HCT116 (cell line): ENCODE measurements around the gene OR1J1. TPM values are rescaled to one million over a fixed set of nuclear protein-coding genes. Genes with fewer than 3 reads are reported as not detected.

Source experiments
- ATAC-seq: fragments of 200-7000 bp; cut with Tn5 transposase; 2 replicates; pipeline ENCODE4 v1.9.1; 2020; ENCODE audit warnings: mild to moderate bottlenecking, moderate library complexity
- BruUV-seq: library from RNA; stranded (reverse); fragments of 400-500 nt; replicated peaks from 2 replicates; lab custom pipeline; 2021; lab: Mats Ljungman, UMichigan
- CTCF ChIA-PET: fragments of 300-600 bp; sonication (Branson Sonifier 250); formaldehyde crosslinking; loops from one replicate; lab custom pipeline; 2021; ENCODE audit warnings: antibody characterized with exemption; lab: Charles Lee
- POLR2A ChIA-PET: fragments of 300-600, 350-600 bp; sonication (Branson Sonifier 250); formaldehyde crosslinking; loops from one replicate; lab custom pipeline; 2021; ENCODE audit warnings: antibody characterized with exemption; lab: Charles Lee
- RAD21 ChIA-PET, 2 experiments: fragments of 300-600 bp; sonication (Branson Sonifier 250); formaldehyde crosslinking; loops; one replicate each; lab custom pipeline; 2023; ENCODE audit warnings: low total read pairs in 2 of 2; ENCODE audit not compliant: uncharacterized antibody in 2 of 2, unreplicated experiment in 2 of 2, low non-redundant PET in 1 of 2; lab: Charles Lee
- DNase-seq: peaks from one replicate; pipeline ENCODE4 v3.0.0-alpha.2; 2010; ENCODE audit warnings: low read depth, low spot score
- H2AFZ ChIP-seq: fragments of 200-600 bp; shearing (Covaris generic), sonication (generic); 2 replicates; pipeline ENCODE4 v1.6.1; 2017; ENCODE audit warnings: low read depth, mixed run types, mixed read lengths, antibody characterized with exemption, low read length; ENCODE audit not compliant: poor library complexity, severe bottlenecking
- H3K27ac ChIP-seq: 2 replicates; pipeline ENCODE4 v1.5.1; 2012; ENCODE audit warnings: low read depth, low read length
- H3K27me3 ChIP-seq: fragments of 200-600 bp; sonication (generic); 2 replicates; pipeline ENCODE4 v1.6.1; 2016; ENCODE audit warnings: mixed run types, low read length, mixed read lengths; ENCODE audit not compliant: insufficient read depth
- H3K36me3 ChIP-seq, 2 experiments: fragments of 200-500 bp in 1 of 2; fragments of 200-600 bp in 1 of 2; sonication (Bioruptor generic) in 1 of 2; sonication (generic) in 1 of 2; 2 replicates each; pipeline versions ENCODE4 v1.5.1 to v1.6.1; 2014 to 2016; ENCODE audit warnings: low read length in 2 of 2, inconsistent platforms in 1 of 2, mixed read lengths in 1 of 2, mixed run types in 1 of 2; ENCODE audit not compliant: insufficient read depth in 2 of 2, control insufficient read depth in 1 of 2
- H3K4me1 ChIP-seq, 2 experiments: fragments of 200-600 bp in 1 of 2; sonication (generic) in 1 of 2; 2 replicates each; pipeline versions ENCODE4 v1.5.1 to v1.6.1; 2012 to 2017; ENCODE audit warnings: low read length in 2 of 2, inconsistent platforms in 1 of 2, mild to moderate bottlenecking in 1 of 2, mixed read lengths in 1 of 2, mixed run types in 1 of 2, moderate library complexity in 1 of 2; ENCODE audit not compliant: insufficient read depth in 2 of 2, control insufficient read depth in 1 of 2
- H3K4me2 ChIP-seq: fragments of 200-600 bp; sonication (generic); 2 replicates; pipeline ENCODE4 v1.6.1; 2017; ENCODE audit warnings: mixed run types, low read length, mixed read lengths
- H3K4me3 ChIP-seq, 2 experiments: fragments of 200-600 bp in 1 of 2; sonication (generic) in 1 of 2; replicated peaks in 1 of 2; 2 replicates each; pipeline ENCODE4 v1.5.1; 2011 to 2016; ENCODE audit warnings: low read length in 2 of 2, control low read depth in 1 of 2, low read depth in 1 of 2, mild to moderate bottlenecking in 1 of 2, mixed read lengths in 1 of 2, mixed run types in 1 of 2
- H3K79me2 ChIP-seq: fragments of 200-600 bp; sonication (generic); 2 replicates; pipeline ENCODE4 v1.6.1; 2017; ENCODE audit warnings: mild to moderate bottlenecking, mixed run types, low read length, moderate library complexity, mixed read lengths; ENCODE audit not compliant: insufficient read depth
- H3K9ac ChIP-seq: fragments of 200-600 bp; sonication (generic); 2 replicates; pipeline ENCODE4 v1.6.1; 2016; ENCODE audit warnings: low read length, mixed read lengths
- H3K9me2 ChIP-seq: fragments of 200-600 bp; sonication (generic), shearing (Covaris generic); 2 replicates; pipeline ENCODE4 v1.6.1; 2017; ENCODE audit warnings: mixed run types, mild to moderate bottlenecking, moderate library complexity; ENCODE audit not compliant: insufficient read depth
- H3K9me3 ChIP-seq, 2 experiments: fragments of 200-500 bp in 1 of 2; fragments of 200-600 bp in 1 of 2; sonication (Bioruptor generic) in 1 of 2; sonication (generic) in 1 of 2; 2 replicates each; pipeline ENCODE4 v1.6.1; 2014 to 2017; ENCODE audit warnings: low read length in 2 of 2, mixed read lengths in 2 of 2, inconsistent platforms in 1 of 2, low read depth in 1 of 2, mild to moderate bottlenecking in 1 of 2, mixed run types in 1 of 2, moderate library complexity in 1 of 2; ENCODE audit not compliant: control insufficient read depth in 1 of 2, insufficient read depth in 1 of 2
- H4K20me1 ChIP-seq: fragments of 200-600 bp; sonication (generic), shearing (Covaris generic); 2 replicates; pipeline ENCODE4 v1.6.1; 2017; ENCODE audit warnings: mixed run types, mild to moderate bottlenecking, moderate library complexity; ENCODE audit not compliant: insufficient read depth
- ATF3 ChIP-seq: IDR thresholded peaks from 2 replicates; pipeline ENCODE4 v1.6.1; 2012
- CBX3 ChIP-seq: IDR thresholded peaks from 2 replicates; pipeline ENCODE4 v1.6.1; 2012; ENCODE audit warnings: low read depth
- CEBPB ChIP-seq: IDR thresholded peaks from 2 replicates; pipeline ENCODE4 v1.6.1; 2012; ENCODE audit warnings: low read depth
- CTCF ChIP-seq, 3 experiments: fragments of 200-600 bp in 1 of 3; sonication (generic) in 1 of 3; IDR thresholded peaks in 2 of 3; conservative IDR thresholded peaks in 1 of 3; 2 replicates each; pipeline ENCODE4 v1.5.1; 2012 to 2017; ENCODE audit warnings: low read depth in 2 of 3, low read length in 2 of 3, antibody characterized with exemption in 1 of 3, borderline replicate concordance in 1 of 3, control low read depth in 1 of 3, mild to moderate bottlenecking in 1 of 3, mixed read lengths in 1 of 3, mixed run types in 1 of 3, moderate library complexity in 1 of 3; ENCODE audit not compliant: insufficient read depth in 1 of 3
- EGR1 ChIP-seq: IDR thresholded peaks from 2 replicates; pipeline ENCODE4 v1.6.1; 2012; ENCODE audit warnings: low read depth
- EZH2 ChIP-seq: fragments of 200-600 bp; sonication (generic); IDR thresholded peaks from 2 replicates; pipeline ENCODE4 v1.6.1; 2017; ENCODE audit warnings: antibody characterized with exemption, mixed run types
- POLR2A ChIP-seq: IDR thresholded peaks from 2 replicates; pipeline ENCODE4 v1.7.0; 2011; ENCODE audit warnings: borderline replicate concordance; ENCODE audit not compliant: insufficient read depth, insufficient read length; ENCODE audit errors: extremely low read depth
- POLR2AphosphoS5 ChIP-seq: IDR thresholded peaks from 2 replicates; pipeline ENCODE4 v1.6.1; 2011; ENCODE audit warnings: mild to moderate bottlenecking, low read depth, low read length, moderate library complexity
- RAD21 ChIP-seq: IDR thresholded peaks from 2 replicates; pipeline ENCODE4 v1.6.1; 2012; ENCODE audit warnings: low read depth, mild to moderate bottlenecking
- TCF7L2 ChIP-seq: IDR thresholded peaks from 2 replicates; pipeline ENCODE4 v1.7.0; 2011; ENCODE audit warnings: borderline replicate concordance, inconsistent platforms; ENCODE audit not compliant: insufficient read depth, insufficient read length; ENCODE audit errors: extremely low read depth
- ZFX ChIP-seq: fragments of 450-650 bp; IDR thresholded peaks from 2 replicates; pipeline ENCODE4 v1.6.1; 2017
- ZNF274 ChIP-seq: fragments of 200-500 bp; sonication (Bioruptor generic); IDR thresholded peaks from 2 replicates; pipeline ENCODE4 v1.6.1; 2014; ENCODE audit warnings: mild to moderate bottlenecking, low read depth, low read length, inconsistent platforms
- intact Hi-C: fragments of 100-400 bp; cut with micrococcal nuclease; formaldehyde crosslinking; loops from 2 replicates; pipeline ENCODE4 v1.10.0; 2022
- total RNA-seq: library from RNA; stranded (reverse); gene quantifications from one replicate; pipeline ENCODE4 v1.2.1, GENCODE V29; 2021; ENCODE audit not compliant: unreplicated experiment

OR1J1 gene
- total RNA-seq, 1 experiment from 2014 or later, result not detected

- RAD21 ChIA-PET, result no interaction called here
- ATAC-seq (no peak), DNase-seq (no peak)
- peaks cover 61% of the 10 kb centered on the region for H3K27me3 ChIP-seq
- H3K9me3 ChIP-seq, result no peaks in the 10 kb centered on the region
- H2AFZ ChIP-seq, result no peak within 1 kb of the TSS
- no peaks in the 10 kb centered on the region for H3K9me2 ChIP-seq
- H3K79me2 ChIP-seq, result no peaks in the 10 kb centered on the region
- H3K9ac ChIP-seq, result no peak within 1 kb of the TSS
- intact Hi-C loops, result no loop called here
- CTCF ChIA-PET, result no interaction called here
- H4K20me1 ChIP-seq, result no peaks in the 10 kb centered on the region
- no peak within 1 kb of the TSS for H3K4me2 ChIP-seq
- TF ChIP-seq EGR1 (no peak), TCF7L2 (no peak), ZFX (no peak), CEBPB (no peak), ZNF274 (no peak), CBX3 (no peak), EZH2 (no peak), RAD21 (no peak), CTCF (IDR thresholded peaks at IDR 0.05 in 2 of 3, conservative IDR thresholded peaks at IDR 0.05 in 1 of 3; ENCODE audit: borderline replicate concordance in 1 of 3, insufficient read depth in 1 of 3, low read depth in 2 of 3, low read length in 2 of 3) (no peak), POLR2AphosphoS5 (no peak), ATF3 (no peak), POLR2A (no peak)
- TF ChIP-seq, all 23 proteins: peak for 0
- Histone ChIP-seq H3K4me1 (no peaks in the 10 kb centered on the region), H3K27ac (no peak within 1 kb of the TSS), H3K4me3 (no peak within 1 kb of the TSS), H3K36me3 (no peaks in the 10 kb centered on the region)
- no TSS peak for BruUV-seq
- POLR2A ChIA-PET, result no interaction called here
Observed at GRCh38 chr9:122518841-122519240, 41.1 kb upstream of the OR1J1 start, which contains the start of gene OR1J4. TSS of gene OR1J4 (plus strand) at chr9:122519141. CDS start at chr9:122519141, 0 bp downstream.
